Prostate gland (tissue), 2 donors: ENCODE measurements around the gene SLIT3.

ENCODE experiments used
- POLR2A ChIP-seq: fragments of 450-650 bp; IDR thresholded peaks from one replicate; pipeline ENCODE4 v1.6.1; 2016; ENCODE audit warnings: antibody characterized with exemption, mild to moderate bottlenecking
- POLR2AphosphoS5 ChIP-seq: sonication (generic); formaldehyde crosslinking; IDR thresholded peaks from one replicate; pipeline ENCODE4 v1.6.1; 2017; ENCODE audit warnings: antibody characterized with exemption
- TF ChIP-seq, protein P1 (sequence below), 4 experiments: fragments of 200-600 bp in 2 of 4; fragments of 450-650 bp in 2 of 4; sonication (generic) in 2 of 4; IDR thresholded peaks; 1 replicate in 3 of 4; 2 replicates in 1 of 4; pipeline ENCODE4 v1.5.1; 2016 to 2019; ENCODE audit warnings: antibody characterized with exemption in 4 of 4, mild to moderate bottlenecking in 2 of 4, moderate library complexity in 2 of 4

DNA sequence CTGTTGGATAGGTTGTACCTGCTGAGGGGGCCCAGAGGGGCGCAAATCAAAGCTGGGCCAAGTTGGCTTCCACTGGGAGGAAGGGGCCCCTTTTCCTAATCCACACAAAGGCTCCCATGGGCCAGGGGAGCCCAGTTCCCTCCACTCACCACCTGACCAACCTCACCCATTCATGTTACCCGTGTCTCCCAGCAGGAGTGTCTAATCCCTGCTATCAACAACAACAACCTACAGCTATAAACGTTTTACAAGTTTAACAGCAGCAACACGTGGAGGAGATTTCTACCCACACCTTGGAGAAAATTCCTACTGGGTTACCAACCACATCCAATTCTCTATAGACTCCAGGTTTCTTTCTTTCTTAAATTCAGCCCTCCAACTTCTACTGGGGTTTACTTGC, 216.2 kb downstream of the SLIT3 start:
- no peak for TF ChIP-seq POLR2A
- TF ChIP-seq, protein P1, sequence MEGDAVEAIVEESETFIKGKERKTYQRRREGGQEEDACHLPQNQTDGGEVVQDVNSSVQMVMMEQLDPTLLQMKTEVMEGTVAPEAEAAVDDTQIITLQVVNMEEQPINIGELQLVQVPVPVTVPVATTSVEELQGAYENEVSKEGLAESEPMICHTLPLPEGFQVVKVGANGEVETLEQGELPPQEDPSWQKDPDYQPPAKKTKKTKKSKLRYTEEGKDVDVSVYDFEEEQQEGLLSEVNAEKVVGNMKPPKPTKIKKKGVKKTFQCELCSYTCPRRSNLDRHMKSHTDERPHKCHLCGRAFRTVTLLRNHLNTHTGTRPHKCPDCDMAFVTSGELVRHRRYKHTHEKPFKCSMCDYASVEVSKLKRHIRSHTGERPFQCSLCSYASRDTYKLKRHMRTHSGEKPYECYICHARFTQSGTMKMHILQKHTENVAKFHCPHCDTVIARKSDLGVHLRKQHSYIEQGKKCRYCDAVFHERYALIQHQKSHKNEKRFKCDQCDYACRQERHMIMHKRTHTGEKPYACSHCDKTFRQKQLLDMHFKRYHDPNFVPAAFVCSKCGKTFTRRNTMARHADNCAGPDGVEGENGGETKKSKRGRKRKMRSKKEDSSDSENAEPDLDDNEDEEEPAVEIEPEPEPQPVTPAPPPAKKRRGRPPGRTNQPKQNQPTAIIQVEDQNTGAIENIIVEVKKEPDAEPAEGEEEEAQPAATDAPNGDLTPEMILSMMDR (IDR thresholded peaks at IDR 0.05) = no peak
- TF ChIP-seq POLR2AphosphoS5 = no peak
